ENCODE data around the gene STPG1.

- no peak for TF ChIP-seq CTCF (IDR thresholded peaks at IDR 0.05; ENCODE audit: insufficient read depth, low read length, poor library complexity, severe bottlenecking)
- no peak for TF ChIP-seq EZH2phosphoT487 (conservative IDR thresholded peaks at IDR 0.05; ENCODE audit: low read length)
Measured at GRCh38 chr1:24383381-24383940, 30.1 kb downstream of the STPG1 start.

Measured in SU-DHL-6 (cell line).